Activated CD4-positive, alpha-beta T cell treated with anti-CD3 and anti-CD28 coated beads, Interleukin-2, amount 10 ng/mL, durations not matched to agents 7 days and 5 days (primary cell): Measurements from ENCODE around the gene LOXHD1. TPM values are rescaled to one million over a fixed set of nuclear protein-coding genes. Genes with fewer than 3 reads are reported as not detected.

Source experiments
- CTCF ChIA-PET: fragments of 350-600 bp; sonication (Branson Sonifier 250); formaldehyde crosslinking; loops from one replicate; lab custom pipeline; 2021; ENCODE audit warnings: antibody characterized with exemption; lab: Charles Lee
- POLR2A ChIA-PET: fragments of 350-600 bp; sonication (Branson Sonifier 250); formaldehyde crosslinking; loops from one replicate; lab custom pipeline; 2021; ENCODE audit warnings: antibody characterized with exemption; lab: Charles Lee
- DNase-seq: peaks from one replicate; pipeline ENCODE4 v3.0.0-alpha.2; 2020
- H3K27ac Mint-ChIP-seq: one replicate; pipeline ENCODE4 v1.8.0; 2021; ENCODE audit warnings: mild to moderate bottlenecking, moderate library complexity, mixed read lengths
- H3K27me3 Mint-ChIP-seq: one replicate; pipeline ENCODE4 v1.8.0; 2021; ENCODE audit warnings: mixed read lengths
- H3K36me3 Mint-ChIP-seq: one replicate; pipeline ENCODE4 v1.8.0; 2021; ENCODE audit warnings: low read depth, mixed read lengths
- H3K4me1 Mint-ChIP-seq: one replicate; pipeline ENCODE4 v1.8.0; 2021; ENCODE audit warnings: mixed read lengths
- H3K4me3 Mint-ChIP-seq: one replicate; pipeline ENCODE4 v1.8.0; 2021; ENCODE audit warnings: mild to moderate bottlenecking, moderate library complexity, mixed read lengths
- H3K9me3 Mint-ChIP-seq: one replicate; pipeline ENCODE4 v1.8.0; 2021; ENCODE audit warnings: mixed read lengths
- total RNA-seq, 2 experiments: library from RNA; stranded (reverse); gene quantifications; one replicate each; pipeline ENCODE4 v1.2.3, GENCODE V29; 2021

LOXHD1 gene
- total RNA-seq, 2 experiments from 2014 or later: 0.25 to 0.35 TPM

DNA sequence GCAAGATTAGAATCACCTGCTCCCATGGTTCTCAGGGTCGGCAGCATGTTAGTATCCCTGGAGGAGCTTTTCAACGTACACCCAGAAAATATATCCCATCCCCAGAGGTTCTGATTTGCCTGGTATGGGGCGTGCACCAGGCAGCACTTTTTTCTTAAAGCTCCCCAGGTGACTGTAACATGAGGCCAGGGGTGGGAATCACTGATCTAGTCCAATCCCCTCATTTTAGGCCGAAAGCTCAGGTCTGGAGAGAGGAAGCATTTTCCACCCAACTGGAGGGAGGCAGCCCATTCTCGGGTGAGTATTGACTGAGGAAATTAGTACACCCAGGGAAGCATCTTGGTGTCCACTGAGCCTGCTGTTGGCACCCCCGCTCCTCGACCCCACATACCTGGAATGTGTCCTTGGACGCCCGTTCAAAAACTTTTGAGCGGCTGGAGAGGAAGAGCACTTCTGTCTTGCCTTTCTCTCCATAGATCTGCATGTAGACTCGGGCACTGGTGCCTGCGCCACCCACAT lies 94.3 kb downstream of the LOXHD1 start:
- ChIA-PET POLR2A (no interaction called here), CTCF (no interaction called here)
- H3K36me3 Mint-ChIP-seq: no peaks in the 10 kb centered on the region
- H3K27me3 Mint-ChIP-seq: no peaks in the 10 kb centered on the region
- no peaks in the 10 kb centered on the region for H3K4me1 Mint-ChIP-seq
- no peak for DNase-seq
- H3K9me3 Mint-ChIP-seq: no peaks in the 10 kb centered on the region
- no peak overlapping the region for H3K27ac Mint-ChIP-seq
- H3K4me3 Mint-ChIP-seq: no peak overlapping the region

DNA sequence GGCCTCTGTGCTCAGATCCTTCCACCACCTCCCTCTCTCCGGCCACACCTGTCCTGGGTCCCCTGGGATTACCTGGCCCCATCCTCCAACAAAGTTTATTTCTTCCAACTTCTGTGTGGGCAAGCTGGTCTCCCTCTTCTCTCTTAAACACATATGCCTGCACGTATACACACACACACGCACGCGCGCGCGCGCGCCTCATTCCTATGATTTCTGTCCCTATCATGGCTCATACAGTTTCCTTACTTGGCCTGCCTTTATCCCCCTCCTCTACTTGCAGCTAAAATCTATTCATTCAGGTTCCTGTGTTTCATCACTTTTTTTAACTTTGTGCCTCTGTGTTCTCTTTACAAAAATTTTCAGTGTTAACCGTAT lies 96.4 kb downstream of the LOXHD1 start:
- Mint-ChIP-seq H3K36me3 (no peaks in the 10 kb centered on the region), H3K4me1 (no peaks in the 10 kb centered on the region), H3K4me3 (no peak overlapping the region), H3K27me3 (no peaks in the 10 kb centered on the region), H3K9me3 (no peaks in the 10 kb centered on the region), H3K27ac (no peak overlapping the region)
- no peak for DNase-seq
- ChIA-PET POLR2A (no interaction called here), CTCF (no interaction called here)

DNA sequence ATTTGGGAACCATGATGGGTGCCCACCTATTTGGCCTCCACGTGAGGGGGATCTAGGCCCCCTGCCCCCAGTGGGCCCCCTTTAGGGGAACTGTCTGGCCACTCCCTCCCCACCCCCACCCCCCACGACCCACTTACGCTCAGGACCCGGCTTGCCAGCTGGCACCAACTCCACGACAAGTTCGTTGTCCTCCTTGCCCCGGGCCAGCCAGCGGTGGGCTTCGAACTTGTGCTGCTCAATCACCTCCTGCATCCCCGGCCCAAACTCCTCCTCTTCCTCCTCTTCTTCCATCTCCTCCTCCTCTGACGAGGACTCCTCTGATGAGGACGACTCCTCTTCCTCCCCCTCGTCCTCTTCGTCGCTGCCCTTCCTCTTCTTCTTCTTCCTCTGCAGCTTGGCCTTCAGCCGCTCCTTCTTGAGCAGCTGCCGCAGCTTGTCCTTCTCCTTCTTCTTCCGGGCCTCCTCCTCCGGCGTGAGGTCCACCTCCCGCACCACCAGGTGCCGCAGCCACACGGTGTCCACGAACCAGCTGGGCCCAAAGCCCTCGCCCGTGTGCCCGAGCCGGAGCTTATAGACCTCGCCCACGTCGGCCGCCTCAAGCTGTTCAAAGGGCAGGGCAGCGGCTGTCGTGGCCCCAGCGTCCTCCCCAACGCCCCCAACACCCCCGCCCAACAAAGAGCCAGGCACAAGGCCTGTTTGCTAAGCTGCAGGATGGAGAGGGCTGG lies 96.9 kb downstream of the LOXHD1 start:
- H3K27me3 Mint-ChIP-seq: no peaks in the 10 kb centered on the region
- no peak overlapping the region for H3K4me3 Mint-ChIP-seq
- POLR2A ChIA-PET: no interaction called here
- no peak for DNase-seq
- no peaks in the 10 kb centered on the region for H3K9me3 Mint-ChIP-seq
- CTCF ChIA-PET: no interaction called here
- H3K36me3 Mint-ChIP-seq: no peaks in the 10 kb centered on the region
- H3K27ac Mint-ChIP-seq: no peak overlapping the region
- H3K4me1 Mint-ChIP-seq: no peaks in the 10 kb centered on the region

DNA sequence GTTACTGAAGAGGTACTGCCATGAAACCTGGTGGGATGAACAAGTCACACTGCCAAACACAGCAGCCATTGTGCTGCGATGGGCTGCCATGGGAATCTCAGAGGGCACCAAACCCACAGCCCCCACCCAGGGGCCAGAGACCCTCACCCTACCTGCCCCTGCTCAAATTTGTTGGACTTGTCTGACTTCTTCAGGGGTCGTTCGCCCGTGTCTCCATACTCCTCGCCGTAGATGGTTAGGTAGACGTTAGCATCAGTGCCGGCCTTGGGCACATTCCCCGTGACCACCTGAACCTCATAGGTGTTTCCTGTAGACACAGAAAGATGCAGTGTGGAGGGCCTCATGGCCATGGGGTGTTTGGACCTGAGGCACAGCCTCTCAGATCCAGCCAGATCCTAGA lies 97.7 kb downstream of the LOXHD1 start:
- Mint-ChIP-seq H3K9me3 (no peaks in the 10 kb centered on the region), H3K27me3 (no peaks in the 10 kb centered on the region), H3K27ac (no peak overlapping the region), H3K4me1 (no peaks in the 10 kb centered on the region), H3K4me3 (no peak overlapping the region), H3K36me3 (no peaks in the 10 kb centered on the region)
- ChIA-PET POLR2A (no interaction called here), CTCF (interaction anchor here (0.6 kb wide), 1 partner anchor 38 kb away, joined by 5 read pairs; no protein-coding TSS in a partner anchor)
- DNase-seq: no peak

DNA sequence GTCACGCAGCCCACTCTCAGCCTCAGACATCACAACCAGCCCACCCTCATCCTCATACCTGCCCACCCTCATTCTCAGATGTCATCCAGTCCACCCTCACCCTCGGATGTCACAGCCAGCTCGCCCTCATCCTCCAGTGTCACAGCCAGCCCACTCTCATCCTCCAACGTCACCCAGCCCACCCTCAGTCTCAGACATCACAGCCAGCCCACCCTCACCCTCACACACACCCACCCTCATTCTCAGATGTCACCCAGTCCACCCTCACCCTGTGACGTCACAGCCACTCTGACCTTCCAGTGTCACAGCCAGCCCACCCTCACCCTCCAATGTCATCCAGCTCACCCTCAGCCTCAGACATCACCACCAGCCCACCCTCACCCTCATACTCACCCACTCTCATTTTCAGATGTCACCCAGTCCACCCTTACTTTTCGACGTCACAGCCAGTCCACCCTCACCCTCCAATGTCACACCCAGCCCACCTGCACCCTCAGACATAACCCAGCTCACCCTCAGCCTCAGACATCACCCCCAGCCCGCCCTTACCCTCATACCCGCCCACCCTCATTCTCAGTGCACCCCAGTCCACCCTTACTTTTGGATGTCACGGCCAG lies 100.3 kb downstream of the LOXHD1 start:
- no peaks in the 10 kb centered on the region for H3K27me3 Mint-ChIP-seq
- ChIA-PET CTCF (no interaction called here), POLR2A (no interaction called here)
- H3K36me3 Mint-ChIP-seq: no peaks in the 10 kb centered on the region
- H3K9me3 Mint-ChIP-seq: no peaks in the 10 kb centered on the region
- DNase-seq: no peak
- no peaks in the 10 kb centered on the region for H3K4me1 Mint-ChIP-seq
- no peak overlapping the region for H3K27ac Mint-ChIP-seq
- no peak overlapping the region for H3K4me3 Mint-ChIP-seq

DNA sequence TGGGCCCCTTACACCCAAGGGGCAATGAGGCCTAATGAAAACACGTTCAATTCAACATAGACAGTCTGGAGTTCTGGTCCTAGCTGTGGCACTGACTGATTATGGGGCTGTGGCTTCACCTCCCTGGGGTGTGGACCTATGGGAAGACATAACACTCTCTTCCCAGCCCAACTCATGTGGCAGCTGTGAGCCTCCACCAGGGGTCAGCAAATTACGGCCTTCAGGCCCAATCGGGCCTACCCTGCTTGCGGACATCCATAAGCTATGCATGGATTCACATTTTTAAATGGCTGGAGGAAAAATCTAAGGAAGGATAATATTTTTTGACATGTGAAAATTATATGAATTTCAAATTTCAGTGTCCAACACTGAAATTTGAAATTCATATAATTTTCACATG lies 101.3 kb downstream of the LOXHD1 start:
- no peak for DNase-seq
- Mint-ChIP-seq H3K27ac (no peak overlapping the region), H3K27me3 (no peaks in the 10 kb centered on the region), H3K36me3 (no peaks in the 10 kb centered on the region), H3K4me1 (no peaks in the 10 kb centered on the region), H3K4me3 (no peak overlapping the region), H3K9me3 (no peaks in the 10 kb centered on the region)
- CTCF ChIA-PET: interaction anchor here (0.6 kb wide), 1 partner anchor 112 kb away, joined by 4 read pairs; no protein-coding TSS in a partner anchor
- POLR2A ChIA-PET: no interaction called here

DNA sequence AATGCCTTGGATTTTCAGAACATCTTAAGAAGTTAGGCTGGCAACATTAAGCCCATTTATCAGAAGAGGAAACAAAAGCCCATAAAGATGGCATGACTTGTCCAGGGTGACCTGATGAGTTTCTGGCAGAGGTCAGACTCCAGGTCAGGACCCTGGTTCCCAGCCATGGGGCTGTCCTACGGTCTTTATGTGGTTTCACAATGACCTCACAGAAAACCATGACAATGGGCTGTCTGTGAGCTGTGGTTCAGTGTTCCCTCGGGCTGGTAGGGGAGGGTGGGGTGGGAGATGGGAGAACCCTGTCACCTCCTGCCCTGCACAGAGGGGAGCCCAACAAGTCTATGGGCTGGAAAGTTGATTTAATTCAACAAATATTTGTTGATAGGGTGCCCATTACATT lies 101.8 kb downstream of the LOXHD1 start:
- no peak overlapping the region for H3K4me3 Mint-ChIP-seq
- CTCF ChIA-PET: interaction anchor here (0.6 to 1.4 kb wide), 2 partner anchors 105 to 111 kb away, joined by 3 to 4 read pairs; no protein-coding TSS in a partner anchor
- no peaks in the 10 kb centered on the region for H3K27me3 Mint-ChIP-seq
- no peaks in the 10 kb centered on the region for H3K36me3 Mint-ChIP-seq
- no peaks in the 10 kb centered on the region for H3K9me3 Mint-ChIP-seq
- POLR2A ChIA-PET: no interaction called here
- H3K27ac Mint-ChIP-seq: no peak overlapping the region
- H3K4me1 Mint-ChIP-seq: no peaks in the 10 kb centered on the region
- DNase-seq: no peak

DNA sequence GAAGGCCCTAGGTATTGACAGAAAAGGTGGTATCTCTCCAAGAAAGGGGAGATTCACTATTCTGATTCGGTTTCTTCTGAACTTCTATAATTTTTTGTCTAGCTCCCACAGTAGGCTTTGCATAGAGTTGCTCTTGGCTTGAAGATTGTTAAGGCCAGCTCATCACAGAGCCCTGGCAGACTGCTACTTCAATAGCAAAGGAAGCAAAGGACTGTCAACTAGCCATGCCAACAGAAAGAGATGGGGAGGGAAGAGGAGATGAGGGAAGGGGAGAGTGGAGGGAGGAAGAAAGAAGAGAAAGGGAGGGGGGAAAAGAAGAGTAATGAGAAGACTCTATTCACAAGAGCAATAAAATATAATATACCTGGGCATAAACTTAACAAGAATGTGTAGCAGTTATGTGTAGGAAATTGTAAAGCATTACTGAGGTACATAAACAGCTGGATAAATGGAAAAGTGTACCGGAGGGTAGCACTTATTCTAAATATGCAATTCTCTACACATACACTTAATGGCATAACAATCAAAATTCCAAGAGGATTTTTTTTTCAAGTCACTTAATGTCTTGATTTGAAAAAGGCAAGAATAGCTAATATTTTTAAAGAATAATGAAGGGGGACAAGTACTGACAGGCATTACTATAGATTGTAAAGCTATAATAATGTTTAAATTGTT lies 102.5 kb downstream of the LOXHD1 start:
- CTCF ChIA-PET: interaction anchor here (0.8 to 1.4 kb wide), 3 partner anchors 104 to 107 kb away, joined by 3 to 5 read pairs (median 4); no protein-coding TSS in a partner anchor

DNA sequence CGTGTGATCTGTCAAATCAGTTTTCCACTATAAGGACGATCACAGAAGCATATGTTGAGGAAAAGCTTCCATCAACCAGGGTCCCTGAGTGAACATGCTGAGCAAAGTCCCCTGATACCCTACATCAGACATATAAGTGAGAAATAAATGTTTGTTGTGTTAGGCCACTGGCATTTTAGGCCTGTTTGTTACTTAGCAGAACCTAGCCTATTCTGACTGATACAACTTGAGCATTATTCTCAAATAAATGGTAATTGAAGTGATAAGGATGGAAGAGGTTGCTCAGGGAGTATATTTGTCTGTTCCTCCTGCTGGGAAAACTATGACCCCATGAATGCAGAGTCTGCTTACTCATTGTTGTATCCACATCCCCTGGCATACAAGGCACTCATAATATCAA lies 106.4 kb downstream of the LOXHD1 start:
- Mint-ChIP-seq H3K36me3 (no peaks in the 10 kb centered on the region), H3K27ac (no peak overlapping the region), H3K9me3 (no peaks in the 10 kb centered on the region), H3K4me3 (no peak overlapping the region), H3K4me1 (no peaks in the 10 kb centered on the region), H3K27me3 (peaks cover 7% of the 10 kb centered on the region)
- CTCF ChIA-PET: no interaction called here
- no peak for DNase-seq
- POLR2A ChIA-PET: no interaction called here

More for the DNA sequence above, 102.5 kb downstream of the LOXHD1 start:
- Mint-ChIP-seq H3K27ac (no peak overlapping the region), H3K9me3 (no peaks in the 10 kb centered on the region), H3K4me1 (no peaks in the 10 kb centered on the region), H3K36me3 (no peaks in the 10 kb centered on the region), H3K27me3 (no peaks in the 10 kb centered on the region), H3K4me3 (no peak overlapping the region)
- no peak for DNase-seq
- POLR2A ChIA-PET: no interaction called here

DNA sequence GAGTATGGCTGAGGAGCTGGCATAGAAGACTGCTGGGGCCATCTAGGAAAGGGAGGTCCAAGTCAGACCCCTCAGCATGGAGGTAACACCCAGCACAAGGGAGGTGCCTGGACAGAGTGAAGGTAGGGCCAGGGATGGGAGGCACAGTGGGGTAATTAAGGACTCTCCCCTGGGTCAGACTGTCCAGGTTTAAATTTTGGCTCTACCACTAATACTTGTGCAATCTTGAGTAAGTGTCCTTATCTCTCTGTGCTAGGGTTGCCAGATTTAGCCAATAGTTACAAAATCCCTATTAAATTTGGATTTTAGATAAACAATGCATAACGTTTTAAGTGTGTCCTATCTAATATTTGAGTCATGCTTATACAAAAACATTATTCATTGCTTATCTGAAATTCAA lies 109.5 kb downstream of the LOXHD1 start:
- no peaks in the 10 kb centered on the region for H3K9me3 Mint-ChIP-seq
- ChIA-PET CTCF (no interaction called here), POLR2A (no interaction called here)
- no peaks in the 10 kb centered on the region for H3K4me1 Mint-ChIP-seq
- peaks cover 7% of the 10 kb centered on the region for H3K27me3 Mint-ChIP-seq
- DNase-seq: no peak
- H3K4me3 Mint-ChIP-seq: no peak overlapping the region
- no peaks in the 10 kb centered on the region for H3K36me3 Mint-ChIP-seq
- no peak overlapping the region for H3K27ac Mint-ChIP-seq

DNA sequence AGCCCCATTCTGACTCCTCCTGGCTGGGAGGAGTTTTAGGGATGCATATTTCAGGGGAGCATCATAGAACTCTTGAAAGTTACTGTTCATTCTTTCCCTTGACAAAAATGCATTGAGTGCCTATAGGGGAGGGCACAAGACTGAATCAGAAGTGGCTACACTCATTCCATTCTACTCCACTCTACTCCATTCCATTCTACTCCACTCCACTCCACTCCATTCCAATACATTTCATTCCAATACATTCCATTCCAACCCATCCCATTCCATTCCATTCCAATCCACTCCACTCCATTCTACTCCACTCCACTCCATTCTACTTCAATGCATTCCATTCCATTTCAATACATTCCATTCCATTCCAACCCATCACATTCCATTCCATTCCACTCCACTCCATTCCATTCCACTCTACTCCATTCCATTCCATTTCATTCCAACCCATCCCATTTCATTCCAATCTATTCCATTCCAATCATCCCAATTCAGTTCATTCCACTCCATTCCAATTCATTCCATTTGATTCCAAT lies 110.8 kb downstream of the LOXHD1 start:
- H3K9me3 Mint-ChIP-seq: no peaks in the 10 kb centered on the region
- no peak overlapping the region for H3K27ac Mint-ChIP-seq
- no peak for DNase-seq
- no peaks in the 10 kb centered on the region for H3K36me3 Mint-ChIP-seq
- H3K27me3 Mint-ChIP-seq: peaks cover 7% of the 10 kb centered on the region
- POLR2A ChIA-PET: no interaction called here
- no peak overlapping the region for H3K4me3 Mint-ChIP-seq
- CTCF ChIA-PET: no interaction called here
- peaks cover 4% of the 10 kb centered on the region for H3K4me1 Mint-ChIP-seq

DNA sequence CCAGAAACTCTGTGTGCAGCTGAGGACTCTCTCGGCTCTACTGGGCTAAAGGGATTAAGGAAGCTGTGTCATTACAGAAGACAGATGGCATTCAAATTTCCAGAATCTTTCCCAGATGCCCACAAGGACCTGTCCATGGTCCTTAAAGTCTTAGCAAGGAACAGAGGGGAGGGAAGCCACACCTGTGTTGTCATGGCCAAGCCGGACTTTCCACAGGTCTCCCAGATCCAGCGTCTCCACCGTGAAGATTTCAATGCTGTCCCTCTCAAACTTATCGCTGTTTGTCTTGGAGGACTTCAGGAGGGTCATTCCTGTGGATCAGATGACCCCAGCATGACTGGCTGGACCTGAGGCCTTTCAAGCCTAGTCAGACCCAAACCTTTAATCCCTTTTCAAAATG lies 114.5 kb downstream of the LOXHD1 start:
- Mint-ChIP-seq H3K27ac (no peak overlapping the region), H3K36me3 (no peaks in the 10 kb centered on the region), H3K27me3 (no peaks in the 10 kb centered on the region), H3K4me1 (peaks cover 4% of the 10 kb centered on the region), H3K4me3 (no peak overlapping the region), H3K9me3 (no peaks in the 10 kb centered on the region)
- ChIA-PET CTCF (interaction anchor here (1.1 kb wide), 1 partner anchor 116 kb away, joined by 3 read pairs; no protein-coding TSS in a partner anchor), POLR2A (no interaction called here)
- no peak for DNase-seq
